Stimulated activated CD4-positive, alpha-beta T cell treated with anti-CD3 and anti-CD28 coated beads, Interleukin-2, amount 100 ng/mL, for 24 hours (primary cell): ENCODE results near the gene TRIM56.
A peak's percentile ranks its signal among the peaks of the same experiment; 100 is the strongest.
"Not testable (repeated sequence)": the region's sequence is repeated elsewhere in the genome, so short reads cannot be mapped to it uniquely, and the experiment has no call there.

Experiments
- DNase-seq, 2 donors: peaks; one replicate each; pipeline ENCODE4 v3.0.0-alpha.2; 2020

The TRIM56 gene

GRCh38 chr7:101114492-101114891, 29.2 kb downstream of the TRIM56 start:
- no peak for DNase-seq

- no peak for DNase-seq
Measured at GRCh38 chr7:101115215-101115614, 29.9 kb downstream of the TRIM56 start.

- no peak for DNase-seq
Measured at GRCh38 chr7:101116898-101117297, 31.6 kb downstream of the TRIM56 start.

- no peak for DNase-seq
Measured at GRCh38 chr7:101118856-101119255, 33.6 kb downstream of the TRIM56 start.

GRCh38 chr7:101119876-101120275, 34.6 kb downstream of the TRIM56 start:
- no peak for DNase-seq

GRCh38 chr7:101120315-101120714, 35.0 kb downstream of the TRIM56 start:
- no peak for DNase-seq

- not testable (repeated sequence) for DNase-seq
Measured at GRCh38 chr7:101121631-101121990, 36.3 kb downstream of the TRIM56 start.

- DNase-seq, result no peak
Measured at GRCh38 chr7:101121991-101122932, 37.0 kb downstream of the TRIM56 start.

- DNase-seq, result no peak
Measured at GRCh38 chr7:101122933-101123702, 37.8 kb downstream of the TRIM56 start.

GRCh38 chr7:101123703-101124068, 38.4 kb downstream of the TRIM56 start:
- DNase-seq, result no peak

GRCh38 chr7:101124376-101125056, 39.2 kb downstream of the TRIM56 start:
- DNase-seq, result no peak

- DNase-seq, result no peak
Measured at GRCh38 chr7:101125989-101126650, 40.8 kb downstream of the TRIM56 start.

GRCh38 chr7:101126651-101127459, 41.6 kb downstream of the TRIM56 start, which contains the start of gene SERPINE1:
TSS of gene SERPINE1 (plus strand) at chr7:101127104. CDS start at chr7:101128394, 1,290 bp downstream.
- DNase-seq, result peak; percentile 32 to 41

- no peak for DNase-seq
Measured at GRCh38 chr7:101127460-101128039, 42.3 kb downstream of the TRIM56 start.

- DNase-seq, result no peak
Measured at GRCh38 chr7:101128040-101128834, 43.0 kb downstream of the TRIM56 start.

GRCh38 chr7:101129603-101130117, 44.4 kb downstream of the TRIM56 start:
- no peak for DNase-seq

- DNase-seq, result not testable (repeated sequence)
Measured at GRCh38 chr7:101132626-101133600, 47.6 kb downstream of the TRIM56 start.

GRCh38 chr7:101133621-101134398, 48.5 kb downstream of the TRIM56 start:
- no peak for DNase-seq
